ENCODE data around the gene APOF. TPM values are rescaled to one million over a fixed set of nuclear protein-coding genes. Genes with fewer than 3 reads are reported as not detected.
A peak's percentile ranks its signal among the peaks of the same experiment; 100 is the strongest.
"Not testable (repeated sequence)": the region's sequence is repeated elsewhere in the genome, so short reads cannot be mapped to it uniquely, and the experiment has no call there.

Gene APOF
- total and polyA plus RNA-seq, 2 of the 13 experiments (the other 11 are each of a cell fraction or from before 2014, with no cell fraction given) = 3.3 to 23.9 TPM

DNA sequence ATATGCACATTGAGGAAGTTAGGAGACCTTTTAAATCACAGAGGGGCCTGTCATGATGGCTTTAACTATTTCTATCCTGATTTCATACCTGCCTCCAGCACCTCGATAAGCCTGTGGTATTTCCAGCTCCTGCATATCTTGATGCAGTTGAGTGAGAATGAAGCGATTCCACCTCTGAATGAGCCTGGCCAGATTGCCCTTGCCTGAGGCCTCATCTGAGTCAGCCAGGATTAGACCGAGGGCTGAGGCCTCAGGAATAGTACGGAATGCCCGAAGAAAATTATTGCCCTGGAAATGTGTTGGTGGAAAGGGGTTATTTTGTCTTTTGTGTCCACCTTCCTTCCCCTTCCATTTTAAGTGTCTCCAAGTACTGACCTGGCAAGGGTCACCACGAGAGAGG lies 38.5 kb downstream of the APOF start:
- peak overlapping the region; percentile 12 for H3K27ac ChIP-seq (ENCODE audit: extremely low read length, insufficient read depth, low read length)
- no peaks in the 10 kb centered on the region for H3K79me2 ChIP-seq (ENCODE audit: insufficient read depth, low read length)
- ChIA-PET CTCF (ENCODE audit: low intra/inter-chr PET ratio, low total read pairs) (no interaction called here), POLR2A (interaction anchor here (1.2 to 1.5 kb wide), 2 partner anchors 8 to 9 kb away, joined by 5 to 6 read pairs; partner anchors contain the start of genes CNPY2 and PAN2)
- H3K36me3 ChIP-seq (replicated peaks in 1 of 2; ENCODE audit: control insufficient read depth in 1 of 2, insufficient read depth in 2 of 2, low read length in 2 of 2) = peaks cover 22 to 65% of the 10 kb centered on the region in 2 experiments; a peak in 4 of 5 replicates
- intact Hi-C loops (cut with micrococcal nuclease; ENCODE audit: unreplicated experiment) (no loop called here), in situ Hi-C loops (cut with HindIII; ENCODE audit: extremely low pct_ligation_motif_present, low pct_unique_long_range_greater_than_20kb) (no loop called here)
- H3K9ac ChIP-seq (ENCODE audit: insufficient read depth, low read depth, low read length) = no peak overlapping the region
- H3K9me3 ChIP-seq (ENCODE audit: low read length) = no peaks in the 10 kb centered on the region
- BruUV-seq (replicated peaks) = TSS peak; percentile 48
- no peaks in the 10 kb centered on the region for H3K27me3 ChIP-seq (ENCODE audit: control insufficient read depth in 1 of 2, insufficient read depth in 2 of 2, low read length in 2 of 2)
- ATAC-seq = no peak
- TF ChIP-seq ZNF569 (CRISPR knock-in tag; IDR thresholded peaks at IDR 0.05; ENCODE audit: borderline replicate concordance) = no peak
- H3K4me3 ChIP-seq (replicated peaks in 1 of 3; ENCODE audit: insufficient read depth in 1 of 3, low read depth in 2 of 3, low read length in 3 of 3) = no peak overlapping the region
- FAIRE-seq = no peak
- peaks cover 12% of the 10 kb centered on the region for H3K4me1 ChIP-seq (ENCODE audit: insufficient read depth, low read length)
- 95% methylated on average over 6 of the region's 6 CpGs for WGBS (ENCODE audit: low lambda C conversion rate)
- H2AFZ ChIP-seq (ENCODE audit: low read length) = no peak overlapping the region
- no peak overlapping the region for H3K4me2 ChIP-seq (ENCODE audit: low read depth, low read length)
- no peak for DNase-seq (ENCODE audit: low spot score)
- H4K20me1 ChIP-seq (ENCODE audit: insufficient read depth, low read length) = no peaks in the 10 kb centered on the region

DNA sequence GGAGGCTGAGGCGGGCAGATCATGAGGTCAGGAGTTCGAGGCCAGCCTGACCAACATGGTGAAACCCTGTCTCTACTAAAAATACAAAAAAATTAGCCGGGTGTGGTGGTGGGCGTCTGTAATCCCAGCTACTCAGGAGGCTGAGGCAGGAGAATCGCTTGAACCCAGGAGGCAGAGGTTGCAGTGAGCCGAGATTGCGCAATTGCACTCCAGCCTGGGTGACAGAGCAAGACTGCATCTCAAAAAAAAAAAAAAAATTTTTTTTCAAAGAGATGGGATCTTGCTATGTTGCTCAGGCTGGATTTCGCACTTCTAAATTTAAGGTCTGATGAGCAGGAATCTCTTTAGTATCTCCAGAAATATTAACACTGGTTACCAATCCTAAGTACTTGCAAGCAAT lies 41.0 kb downstream of the APOF start:
- H3K4me2 ChIP-seq (ENCODE audit: low read depth, low read length); H3K27me3 ChIP-seq (ENCODE audit: control insufficient read depth in 1 of 2, insufficient read depth in 2 of 2, low read length in 2 of 2); ATAC-seq; H3K9ac ChIP-seq (ENCODE audit: insufficient read depth, low read depth, low read length); H3K9me3 ChIP-seq (ENCODE audit: low read length); BruUV-seq (replicated peaks); H4K20me1 ChIP-seq (ENCODE audit: insufficient read depth, low read length); CTCF ChIA-PET (ENCODE audit: low intra/inter-chr PET ratio, low total read pairs); H3K79me2 ChIP-seq (ENCODE audit: insufficient read depth, low read length); H2AFZ ChIP-seq (ENCODE audit: low read length); FAIRE-seq; in situ Hi-C loops (cut with HindIII; ENCODE audit: extremely low pct_ligation_motif_present, low pct_unique_long_range_greater_than_20kb); H3K4me3 ChIP-seq (replicated peaks in 1 of 3; ENCODE audit: insufficient read depth in 1 of 3, low read depth in 2 of 3, low read length in 3 of 3); DNase-seq (ENCODE audit: low spot score); H3K27ac ChIP-seq (ENCODE audit: extremely low read length, insufficient read depth, low read length); intact Hi-C loops (cut with micrococcal nuclease; ENCODE audit: unreplicated experiment): not testable (repeated sequence)
- POLR2A ChIA-PET = interaction anchor here (0.9 kb wide), 1 partner anchor 12 kb away, joined by 4 read pairs; the partner anchor contains the start of gene PAN2
- 93% methylated on average over 8 of the region's 8 CpGs for WGBS (ENCODE audit: low lambda C conversion rate)
- Histone ChIP-seq H3K36me3 (replicated peaks in 1 of 2; ENCODE audit: control insufficient read depth in 1 of 2, insufficient read depth in 2 of 2, low read length in 2 of 2) (peaks cover 17 to 52% of the 10 kb centered on the region in 2 experiments; a peak in 4 of 5 replicates), H3K4me1 (ENCODE audit: insufficient read depth, low read length) (peaks cover 22% of the 10 kb centered on the region)
- TF ChIP-seq CEBPB (IDR thresholded peaks at IDR 0.05; ENCODE audit: borderline replicate concordance, low read depth, low read length) (0 out of 2 replicates have a peak, but pooled peaks have one; percentile 46), CEBPG (CRISPR knock-in tag; IDR thresholded peaks at IDR 0.05) (peak; percentile 60)
- TF ChIP-seq, protein P1, sequence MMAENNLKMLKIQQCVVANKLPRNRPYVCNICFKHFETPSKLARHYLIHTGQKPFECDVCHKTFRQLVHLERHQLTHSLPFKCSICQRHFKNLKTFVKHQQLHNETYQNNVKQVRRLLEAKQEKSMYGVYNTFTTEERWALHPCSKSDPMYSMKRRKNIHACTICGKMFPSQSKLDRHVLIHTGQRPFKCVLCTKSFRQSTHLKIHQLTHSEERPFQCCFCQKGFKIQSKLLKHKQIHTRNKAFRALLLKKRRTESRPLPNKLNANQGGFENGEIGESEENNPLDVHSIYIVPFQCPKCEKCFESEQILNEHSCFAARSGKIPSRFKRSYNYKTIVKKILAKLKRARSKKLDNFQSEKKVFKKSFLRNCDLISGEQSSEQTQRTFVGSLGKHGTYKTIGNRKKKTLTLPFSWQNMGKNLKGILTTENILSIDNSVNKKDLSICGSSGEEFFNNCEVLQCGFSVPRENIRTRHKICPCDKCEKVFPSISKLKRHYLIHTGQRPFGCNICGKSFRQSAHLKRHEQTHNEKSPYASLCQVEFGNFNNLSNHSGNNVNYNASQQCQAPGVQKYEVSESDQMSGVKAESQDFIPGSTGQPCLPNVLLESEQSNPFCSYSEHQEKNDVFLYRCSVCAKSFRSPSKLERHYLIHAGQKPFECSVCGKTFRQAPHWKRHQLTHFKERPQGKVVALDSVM (CRISPR knock-in tag; IDR thresholded peaks at IDR 0.05) = peak; percentile 35; the same call in 1 of the 2 replicates
